Ovary (tissue), 9 donors: ENCODE results near the gene SDHAF2. TPM values are rescaled to one million over a fixed set of nuclear protein-coding genes. Genes with fewer than 3 reads are reported as not detected.
"Not testable (repeated sequence)": the region's sequence is repeated elsewhere in the genome, so short reads cannot be mapped to it uniquely, and the experiment has no call there.

Experiments used
- DNase-seq, 5 donors: peaks; one replicate each; pipeline ENCODE4 v3.0.0-alpha.2; 2019 to 2020
- H3K27ac ChIP-seq, 2 donors: fragments of 200-600 bp; one replicate each; pipeline versions ENCODE4 v1.5.1 to v1.8.0; 2019 to 2022
- H3K27me3 ChIP-seq: fragments of 200-600 bp; one replicate; pipeline ENCODE4 v1.8.0; 2022
- H3K36me3 ChIP-seq: fragments of 200-600 bp; sonication (generic); one replicate; pipeline ENCODE4 v1.5.1; 2019
- H3K4me1 ChIP-seq: one replicate; pipeline ENCODE4 v1.8.1; 2013; ENCODE audit warnings: mild to moderate bottlenecking, moderate library complexity; ENCODE audit not compliant: insufficient read depth
- H3K4me3 ChIP-seq: fragments of 200-600 bp; sonication (generic); one replicate; pipeline ENCODE4 v1.5.1; 2017
- H3K9me3 ChIP-seq, 2 donors: fragments of 200-600 bp in 1 of 2; sonication (generic) in 1 of 2; one replicate each; pipeline versions ENCODE4 v1.5.1 to v1.8.1; 2013 to 2019; ENCODE audit warnings: mild to moderate bottlenecking in 1 of 2, moderate library complexity in 1 of 2
- CTCF ChIP-seq, 3 donors: fragments of 450-650 bp in 2 of 3; fragments of 200-600 bp in 1 of 3; IDR thresholded peaks; one replicate each; pipeline versions ENCODE4 v1.5.1 to v1.8.0; 2016 to 2022; ENCODE audit warnings: antibody characterized with exemption in 3 of 3, mild to moderate bottlenecking in 1 of 3
- EP300 ChIP-seq: sonication (generic); formaldehyde crosslinking; IDR thresholded peaks from one replicate; pipeline ENCODE4 v1.6.1; 2017; ENCODE audit warnings: antibody characterized with exemption
- POLR2A ChIP-seq: fragments of 450-650 bp; IDR thresholded peaks from one replicate; pipeline ENCODE4 v1.6.1; 2017; ENCODE audit warnings: antibody characterized with exemption, mild to moderate bottlenecking, moderate library complexity
- WGBS, 3 donors: extraction: QIAGEN DNeasy Blood & Tissue Kit in 1 of 3; methylation state at CpG; one replicate each; pipeline versions ENCODE4 v1.1.5 to v1.1.7; 2013 to 2017; 5-methylcytosine and 5-hydroxymethylcytosine counted together
- intact Hi-C, 4 donors: fragments of 100-400 bp; cut with DNase I; formaldehyde crosslinking; loops; one replicate each; pipeline versions ENCODE4 v1.11.0 to v1.15.1; 2022 to 2023
- polyA plus RNA-seq, 2 donors: library from polyadenylated mRNA; stranded (reverse); fragments of 200-250 nt in 1 of 2; fragments of 350-450 nt in 1 of 2; fragmentation: Illumina TruSeq in 1 of 2; extraction: RNeasy Lipid Tissue Mini Kit (QIAGEN cat#74804) in 1 of 2; gene quantifications; one replicate each; pipeline ENCODE4 v1.2.3, GENCODE V29; 2013 to 2014
- total RNA-seq, 7 donors: library from RNA; depleted of rRNA in 2 of 7; stranded (reverse); fragments of >200 nt in 2 of 7; fragmentation: NEBNext Ultra II Directional in 3 of 7; extraction: Animal tissue kit (Norgen Biotek cat#: 25700) in 3 of 7; gene quantifications; one replicate each; pipeline versions ENCODE4 v1.1.0 to v1.2.4, GENCODE V29; 2016 to 2023
- donor health status: DM: no; HTN: no; CAD: no; lungs with moderate emphysema.
- donor health status: DM: no; HTN: no; CAD: no.
- donor health status: Bipolar disorder and iron deficiency.
- donor health status: DM: yes; HTN: yes; CAD: no.
- donor health status: DM: no; HTN: no; CAD: no.
- donor health status: DM: yes; HTN: yes; CAD: no.

The SDHAF2 gene
- total and polyA plus RNA-seq, 9 donors, result 31.9 to 91.1 (median 39.5) TPM

GRCh38 chr11:61475433-61475832 lies 45.5 kb downstream of the SDHAF2 start:
- WGBS, 3 donors, result 88 to 94% (median 89%) methylated on average over 1 of the region's 1 CpG
- Histone ChIP-seq H3K9me3 (no peaks in the 10 kb centered on the region), H3K4me3 (no peak overlapping the region), H3K27me3 (no peaks in the 10 kb centered on the region), H3K36me3 (no peaks in the 10 kb centered on the region), H3K4me1 (no peaks in the 10 kb centered on the region), H3K27ac (no peak overlapping the region)
- TF ChIP-seq CTCF (IDR thresholded peaks at IDR 0.05) (no peak), POLR2A (no peak)
- intact Hi-C loops, result loop anchor here (5.0 to 10.0 kb wide), 6 partner anchors 42 to 259 kb away; no protein-coding TSS in a partner anchor
- no peak for DNase-seq

DNA sequence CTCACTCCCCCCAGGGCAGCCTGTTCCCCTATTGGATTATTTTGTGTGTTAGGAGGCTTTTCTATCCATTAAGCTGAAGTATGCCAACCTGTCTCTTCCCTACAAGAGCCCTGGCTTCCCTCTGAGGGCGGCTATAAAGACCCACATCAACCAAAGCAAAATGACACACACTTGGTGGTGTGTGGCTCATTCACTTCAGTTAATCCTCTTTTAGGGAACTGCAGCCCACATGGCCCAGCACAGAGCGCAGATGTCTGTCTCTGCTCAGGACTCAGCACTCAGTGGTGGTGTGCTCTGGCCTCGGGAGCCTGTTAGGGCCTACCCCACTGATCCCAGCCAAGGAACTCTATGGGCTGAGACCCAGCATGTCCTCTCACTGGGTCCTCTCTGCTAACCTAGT lies 46.4 kb downstream of the SDHAF2 start:
- H3K4me3 ChIP-seq, result no peak overlapping the region
- H3K9me3 ChIP-seq, result no peaks in the 10 kb centered on the region
- H3K27ac ChIP-seq, result no peak overlapping the region
- H3K36me3 ChIP-seq, result no peaks in the 10 kb centered on the region
- no peaks in the 10 kb centered on the region for H3K4me1 ChIP-seq
- no peaks in the 10 kb centered on the region for H3K27me3 ChIP-seq
- no peak for DNase-seq
- 84 to 87% (median 86%) methylated on average over 3 of the region's 3 CpGs for WGBS, 3 donors
- intact Hi-C loops, result loop anchor here (5.0 to 10.0 kb wide), 6 partner anchors 41 to 258 kb away; no protein-coding TSS in a partner anchor
- TF ChIP-seq POLR2A, result no peak
- TF ChIP-seq CTCF (IDR thresholded peaks at IDR 0.05), result no peak
- no peak for TF ChIP-seq EP300

DNA sequence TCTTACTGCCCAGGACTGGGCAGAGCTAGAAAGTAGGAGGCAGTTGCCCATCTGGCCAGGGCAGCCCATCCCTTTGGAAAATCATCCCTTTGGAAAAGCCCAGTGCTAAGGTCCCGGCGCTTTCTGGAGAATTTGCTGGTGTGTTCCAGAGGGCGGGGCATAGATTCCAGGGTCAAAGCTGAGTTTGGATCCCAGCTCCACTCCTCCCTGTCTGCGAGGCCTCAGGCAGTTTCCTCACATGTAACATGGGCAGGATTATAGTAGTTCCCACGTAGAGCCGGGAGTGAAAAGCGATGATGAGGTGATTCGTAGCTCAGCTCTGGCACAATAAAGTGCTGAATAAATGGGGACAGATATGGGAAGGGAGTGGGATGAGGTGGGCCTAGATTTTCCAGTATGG lies 47.2 kb downstream of the SDHAF2 start:
- Histone ChIP-seq H3K4me3 (no peak overlapping the region), H3K9me3 (no peaks in the 10 kb centered on the region), H3K27ac (no peak overlapping the region), H3K27me3 (no peaks in the 10 kb centered on the region), H3K36me3 (no peaks in the 10 kb centered on the region), H3K4me1 (no peaks in the 10 kb centered on the region)
- WGBS, 3 donors, result 12 to 24% (median 22%) methylated on average over 8 of the region's 8 CpGs
- no peak for DNase-seq
- intact Hi-C loops, result loop anchor here (5.0 to 10.0 kb wide), 6 partner anchors 40 to 258 kb away; no protein-coding TSS in a partner anchor
- TF ChIP-seq POLR2A (no peak), CTCF (IDR thresholded peaks at IDR 0.05) (no peak), EP300 (no peak)

DNA sequence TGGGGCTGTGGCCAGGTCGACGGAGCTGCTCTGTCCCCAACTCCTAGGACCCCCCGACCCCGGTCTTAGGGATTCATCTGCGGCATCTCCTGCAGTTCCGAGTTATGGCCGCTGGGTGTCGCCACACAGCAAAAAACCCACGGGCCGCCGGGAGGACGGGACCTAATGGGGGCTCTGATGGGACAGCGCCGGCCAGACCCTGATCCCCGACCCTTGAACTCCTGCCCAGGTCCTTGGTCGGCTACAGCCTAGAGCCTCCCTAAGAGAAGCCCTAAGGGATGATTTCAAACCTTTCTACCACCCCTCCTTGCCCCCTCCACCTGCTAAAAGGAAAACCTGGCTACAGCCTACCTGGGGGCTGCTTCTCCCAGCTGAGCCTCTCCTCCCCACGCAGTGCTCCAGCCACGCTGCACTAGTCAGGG lies 47.8 kb downstream of the SDHAF2 start:
- H3K9me3 ChIP-seq, result no peaks in the 10 kb centered on the region
- H3K27me3 ChIP-seq, result no peaks in the 10 kb centered on the region
- no peak overlapping the region for H3K4me3 ChIP-seq
- H3K27ac ChIP-seq, result no peak overlapping the region
- WGBS, 3 donors, result 1 to 3% (median 2%) methylated on average over 16 to 18 of the region's 18 CpGs
- TF ChIP-seq EP300 (no peak), POLR2A (no peak), CTCF (IDR thresholded peaks at IDR 0.05) (peak; percentile 66 to 88 (median 88))
- intact Hi-C loops, result loop anchor here (2.0 to 10.0 kb wide), 8 partner anchors 31 to 257 kb away; partner anchors contain the start of gene LRRC10B (in 1 of the 4)
- H3K36me3 ChIP-seq, result no peaks in the 10 kb centered on the region
- DNase-seq, result peak; percentile 43 to 77 (median 63)
- no peaks in the 10 kb centered on the region for H3K4me1 ChIP-seq

DNA sequence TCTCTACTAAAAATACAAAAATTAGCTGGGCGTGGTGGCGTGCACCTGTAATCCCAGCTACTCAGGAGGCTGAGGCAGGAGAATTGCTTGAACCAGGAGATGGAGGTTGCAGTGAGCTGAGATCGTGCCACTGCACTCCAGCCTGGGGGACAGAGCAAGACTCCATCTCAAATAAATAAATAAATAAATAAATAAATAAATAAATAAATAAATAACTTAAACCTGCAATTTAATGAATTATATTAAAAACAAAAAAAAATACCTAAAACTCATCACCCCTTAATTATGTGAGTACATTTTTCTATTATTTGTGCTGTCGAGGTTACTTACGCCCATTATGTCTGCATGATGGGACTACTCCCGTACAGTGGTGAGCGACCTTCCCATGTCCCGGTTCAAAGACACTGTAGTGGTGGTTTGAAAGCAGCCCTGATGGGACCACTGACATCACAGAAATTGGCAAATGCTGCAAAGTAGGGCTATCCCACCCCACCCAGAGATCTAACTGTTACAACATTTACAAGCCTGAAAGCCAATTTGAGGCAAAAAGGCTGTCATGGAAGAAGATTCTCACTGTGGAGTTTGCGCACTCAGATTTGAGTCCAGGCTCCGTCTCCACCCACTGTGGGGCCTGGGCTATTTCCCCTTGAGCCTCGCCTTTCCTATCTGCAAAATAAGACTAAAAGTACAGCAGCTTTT lies 49.6 kb downstream of the SDHAF2 start:
- H3K4me1 ChIP-seq, H3K36me3 ChIP-seq, H3K27me3 ChIP-seq, H3K9me3 ChIP-seq, DNase-seq, H3K4me3 ChIP-seq, H3K27ac ChIP-seq: not testable (repeated sequence)
- intact Hi-C loops, result loop anchor here (2.0 to 10.0 kb wide), 8 partner anchors 29 to 255 kb away; partner anchors contain the start of gene LRRC10B (in 1 of the 4)
- WGBS, 3 donors, result 93 to 96% (median 94%) methylated on average over 11 of the region's 11 CpGs
